GM19351 (cell line): ENCODE results near the gene PRKN.
"Not testable (repeated sequence)": the region's sequence is repeated elsewhere in the genome, so short reads cannot be mapped to it uniquely, and the experiment has no call there.

Experiments
- ATAC-seq: cut with Tn5 transposase; IDR thresholded peaks from one replicate; pipeline ENCODE4 v1.9.1; 2021; ENCODE audit warnings: mild to moderate bottlenecking, moderate library complexity; ENCODE audit not compliant: unreplicated experiment

The PRKN gene

DNA sequence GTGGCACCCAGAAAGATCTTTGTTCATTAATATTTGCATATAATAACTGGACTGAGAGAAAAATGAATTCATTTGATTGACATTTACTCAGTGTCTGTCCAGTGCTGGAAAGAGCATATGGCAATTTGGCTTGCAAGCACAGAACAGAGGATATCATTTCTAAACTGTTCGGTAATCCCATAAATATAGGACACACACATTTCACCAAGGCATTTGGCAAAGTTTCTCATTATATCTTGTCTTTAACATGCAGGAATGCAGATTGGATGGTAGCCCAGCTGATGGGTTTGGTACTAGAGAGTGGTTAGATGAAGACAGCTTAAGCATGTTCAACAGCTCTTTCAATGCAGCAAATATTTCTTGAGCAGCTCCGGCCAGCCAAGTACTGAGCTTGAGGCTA lies 259.2 kb downstream of the PRKN start:
- ATAC-seq, result no peak

DNA sequence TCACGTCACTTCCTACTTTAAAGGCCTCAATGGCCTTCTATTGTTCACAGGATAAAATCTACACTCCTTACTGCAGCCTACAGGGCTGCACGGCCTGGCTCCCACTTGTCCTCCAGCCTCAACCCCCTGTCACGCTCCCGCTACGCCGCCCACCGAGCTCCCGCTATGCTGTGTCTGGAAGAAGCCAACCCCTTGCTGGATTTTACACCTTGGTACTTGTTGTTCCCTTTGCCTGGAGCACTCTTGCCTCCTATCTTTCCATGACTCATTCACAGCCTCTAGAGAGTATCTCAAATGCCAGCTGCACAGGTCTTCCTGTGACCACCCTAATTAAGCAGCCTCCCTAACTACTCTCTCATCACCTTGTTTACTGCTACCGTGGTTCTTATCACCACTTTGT lies 259.9 kb downstream of the PRKN start:
- no peak for ATAC-seq

DNA sequence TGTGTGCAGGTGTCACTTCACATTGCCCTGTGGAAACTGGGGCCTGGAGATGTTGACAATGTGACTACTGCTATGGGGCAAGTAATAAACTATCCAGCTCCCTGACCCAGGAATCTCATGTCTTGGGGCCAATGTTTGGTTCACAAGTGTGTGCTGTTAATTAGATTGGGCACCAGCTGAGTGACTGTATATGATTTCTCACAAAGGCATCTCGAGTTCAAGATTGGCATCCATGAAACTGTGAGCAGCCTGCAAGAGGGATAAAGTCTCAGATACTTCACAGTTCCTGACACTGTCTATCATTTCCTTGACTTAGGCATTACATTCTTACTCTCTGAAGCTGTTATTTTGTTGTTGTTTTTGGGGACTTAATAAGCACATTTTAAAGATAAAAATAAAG lies 264.0 kb downstream of the PRKN start:
- ATAC-seq, result no peak

- ATAC-seq, result no peak
These were observed 267.6 kb downstream of the PRKN start for GRCh38 chr6:162459985-162460384.

DNA sequence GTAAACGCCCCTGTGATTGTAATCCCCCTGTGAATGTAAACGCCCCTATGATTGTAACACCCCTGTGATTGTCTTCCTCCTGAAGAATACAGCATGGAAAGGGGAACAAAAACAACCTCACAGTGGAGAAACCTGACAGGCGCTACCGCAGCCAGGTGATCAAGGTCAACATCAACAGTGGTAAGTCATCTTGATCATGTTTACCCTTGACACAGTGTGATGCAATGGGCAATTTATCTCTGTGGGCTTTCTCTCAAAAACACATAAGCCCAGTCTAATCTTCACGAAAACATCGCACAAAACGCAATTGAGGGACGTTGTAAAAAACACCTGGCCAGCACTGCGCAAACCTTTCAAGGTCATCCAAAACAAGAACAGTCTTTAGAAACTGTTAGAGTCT lies 277.2 kb downstream of the PRKN start:
- no peak for ATAC-seq

DNA sequence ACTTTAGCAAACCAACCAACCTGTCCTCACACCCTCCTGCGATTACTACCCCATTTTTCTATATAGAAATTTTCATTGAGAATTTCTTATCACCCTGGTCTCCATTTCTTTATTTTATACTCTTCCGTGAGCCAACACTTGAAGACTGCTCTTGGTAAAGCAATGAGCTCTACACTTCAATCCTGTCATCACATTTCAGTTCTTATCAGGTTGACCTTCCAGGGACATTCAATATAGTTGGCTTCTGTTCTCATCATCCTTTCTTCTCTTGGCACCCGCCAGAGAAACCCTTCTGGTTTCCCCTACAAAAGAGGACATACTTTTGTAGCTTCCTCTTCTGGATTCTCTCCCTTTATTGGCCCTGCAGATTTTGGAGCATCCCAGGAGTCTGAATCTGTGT lies 279.3 kb downstream of the PRKN start:
- no peak for ATAC-seq

DNA sequence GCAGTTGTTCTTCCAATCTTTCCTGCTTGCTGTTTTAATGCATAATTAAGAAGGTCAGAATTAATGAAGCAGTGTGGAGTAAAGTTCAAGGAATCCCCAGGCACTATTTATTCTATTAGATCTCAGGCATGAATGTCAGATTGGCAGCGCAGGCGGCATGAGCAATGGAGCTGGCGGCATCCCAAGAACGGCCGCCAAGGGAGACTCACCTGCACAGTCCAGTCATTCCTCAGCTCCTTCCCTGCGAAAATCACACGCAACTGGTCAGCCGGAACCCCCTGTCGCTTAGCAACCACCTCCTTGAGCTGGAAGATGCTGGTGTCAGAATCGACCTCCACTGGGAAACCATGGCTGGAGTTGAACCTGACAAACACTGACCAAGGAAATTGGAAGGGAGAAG lies 284.5 kb downstream of the PRKN start:
- ATAC-seq, result no peak

- no peak for ATAC-seq
These were observed 284.9 kb downstream of the PRKN start for GRCh38 chr6:162442687-162443086.

- ATAC-seq, result no peak
These were observed 285.6 kb downstream of the PRKN start for GRCh38 chr6:162441991-162442390.

GRCh38 chr6:162438980-162439379 lies 288.6 kb downstream of the PRKN start:
- ATAC-seq, result no peak

- ATAC-seq, result no peak
These were observed 292.5 kb downstream of the PRKN start for GRCh38 chr6:162435071-162435470.

DNA sequence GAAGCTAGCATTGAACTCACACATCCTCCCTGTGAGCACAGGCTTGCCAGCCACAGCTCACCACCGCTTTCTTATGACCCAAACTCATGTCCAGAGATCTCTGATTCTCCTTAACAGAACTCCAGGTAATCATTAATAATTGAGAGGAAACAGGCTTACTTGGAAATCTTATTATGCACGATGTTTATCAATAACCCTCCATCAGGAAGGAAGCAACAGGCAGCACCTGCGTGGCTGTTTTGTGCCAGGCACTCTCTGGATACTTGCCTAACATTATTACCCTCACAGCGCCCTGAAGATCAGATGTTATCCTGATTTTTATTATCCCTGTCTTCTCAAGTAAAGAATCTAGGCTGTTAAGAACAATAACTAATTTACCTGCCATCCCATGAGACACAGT lies 306.6 kb downstream of the PRKN start:
- no peak for ATAC-seq

- no peak for ATAC-seq
These were observed 310.6 kb downstream of the PRKN start for GRCh38 chr6:162416831-162417537.

- ATAC-seq, result no peak
These were observed 311.3 kb downstream of the PRKN start for GRCh38 chr6:162416307-162416706.

- no peak for ATAC-seq
These were observed 317.6 kb downstream of the PRKN start for GRCh38 chr6:162409741-162410691.

DNA sequence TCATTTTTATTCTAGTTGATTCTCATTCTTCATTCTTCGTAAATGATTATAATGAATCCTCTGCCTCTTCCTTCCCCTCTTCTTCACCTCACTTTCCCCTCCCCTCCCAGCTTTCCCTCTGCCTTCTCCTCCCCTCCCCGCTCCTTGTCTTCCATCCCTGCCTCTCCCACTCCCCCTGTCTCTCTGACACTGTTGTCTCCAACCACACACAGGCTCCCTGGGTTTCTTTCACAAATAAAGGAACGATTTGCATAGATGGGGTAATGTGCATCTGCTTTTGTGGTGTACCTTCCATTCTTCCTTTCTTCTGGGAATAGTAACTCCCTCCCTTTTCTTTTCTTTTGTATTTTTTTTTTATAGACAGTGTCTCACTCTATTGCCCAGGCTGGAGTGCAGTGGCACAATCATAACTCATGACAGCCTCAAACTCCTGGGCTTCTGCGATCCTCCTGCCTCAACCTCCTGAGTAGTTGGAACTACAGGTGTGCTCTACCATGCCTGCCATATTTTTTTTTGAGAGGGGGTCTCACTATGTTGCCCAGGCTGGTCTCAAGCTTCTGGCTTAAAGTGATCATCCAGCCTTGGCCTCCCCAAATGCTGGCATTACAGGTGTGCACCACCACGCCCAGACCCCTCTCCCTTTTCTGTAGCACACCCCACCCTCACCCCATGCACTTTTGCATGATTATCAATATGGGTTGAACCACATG lies 318.6 kb downstream of the PRKN start:
- ATAC-seq, result no peak

- no peak for ATAC-seq
These were observed 322.6 kb downstream of the PRKN start for GRCh38 chr6:162404951-162405350.

GRCh38 chr6:162403031-162403430 lies 324.5 kb downstream of the PRKN start:
- ATAC-seq, result no peak

GRCh38 chr6:162395181-162395580 lies 332.4 kb downstream of the PRKN start:
- ATAC-seq, result no peak

- ATAC-seq, result not testable (repeated sequence)
These were observed 336.4 kb downstream of the PRKN start for GRCh38 chr6:162390961-162391811.
